GM23248 (cell line): ENCODE measurements around the gene DHRS7B. TPM values are rescaled to one million over a fixed set of nuclear protein-coding genes. Genes with fewer than 3 reads are reported as not detected.

Experiments used
- DNase-seq: peaks from one replicate; pipeline ENCODE4 v3.0.0-alpha.2; 2015
- H2AFZ ChIP-seq: fragments of 200-600 bp; sonication (generic); 2 replicates; pipeline ENCODE4 v1.6.1; 2016; ENCODE audit warnings: antibody characterized with exemption
- H3F3A ChIP-seq: fragments of 200-600 bp; sonication (generic); 2 replicates; pipeline ENCODE4 v1.6.1; 2016; ENCODE audit warnings: mild to moderate bottlenecking, antibody characterized with exemption, mixed run types; ENCODE audit not compliant: insufficient read depth
- H3K27ac ChIP-seq: fragments of 200-600 bp; sonication (generic); 2 replicates; pipeline ENCODE4 v1.5.1; 2016; ENCODE audit warnings: mild to moderate bottlenecking
- H3K27me3 ChIP-seq: fragments of 200-600 bp; sonication (generic); replicated peaks from 2 replicates; pipeline ENCODE4 v1.6.1; 2016; ENCODE audit warnings: mild to moderate bottlenecking; ENCODE audit not compliant: insufficient read depth
- H3K36me3 ChIP-seq: fragments of 200-600 bp; sonication (generic); 2 replicates; pipeline ENCODE4 v1.6.1; 2016; ENCODE audit warnings: low read depth, mild to moderate bottlenecking
- H3K4me1 ChIP-seq: fragments of 200-600 bp; sonication (generic); 2 replicates; pipeline ENCODE4 v1.6.1; 2016; ENCODE audit warnings: mild to moderate bottlenecking; ENCODE audit not compliant: insufficient read depth
- H3K4me2 ChIP-seq: fragments of 200-600 bp; sonication (generic); one replicate; pipeline ENCODE4 v1.6.1; 2016; ENCODE audit warnings: mild to moderate bottlenecking; ENCODE audit not compliant: unreplicated experiment
- H3K4me3 ChIP-seq: fragments of 200-600 bp; sonication (generic); 2 replicates; pipeline ENCODE4 v1.5.1; 2016; ENCODE audit warnings: mild to moderate bottlenecking
- H3K79me2 ChIP-seq: fragments of 200-600 bp; sonication (generic); 2 replicates; pipeline ENCODE4 v1.6.1; 2016; ENCODE audit warnings: mild to moderate bottlenecking; ENCODE audit not compliant: insufficient read depth
- H3K9ac ChIP-seq: fragments of 200-600 bp; sonication (generic); 2 replicates; pipeline ENCODE4 v1.6.1; 2016; ENCODE audit warnings: mild to moderate bottlenecking
- H3K9me2 ChIP-seq: fragments of 200-600 bp; sonication (generic); 2 replicates; pipeline ENCODE4 v1.6.1; 2016; ENCODE audit warnings: mixed run types, mild to moderate bottlenecking, moderate library complexity; ENCODE audit not compliant: insufficient read depth
- H3K9me3 ChIP-seq: fragments of 200-600 bp; sonication (generic); one replicate; pipeline ENCODE4 v1.6.1; 2017; ENCODE audit warnings: low read depth
- H4K20me1 ChIP-seq: fragments of 200-600 bp; sonication (generic); 2 replicates; pipeline ENCODE4 v1.6.0; 2016; ENCODE audit not compliant: insufficient read depth
- EZH2 ChIP-seq: fragments of 200-600 bp; sonication (generic); IDR thresholded peaks from 2 replicates; pipeline ENCODE4 v1.6.1; 2018; ENCODE audit warnings: antibody characterized with exemption, mild to moderate bottlenecking; ENCODE audit not compliant: insufficient read depth, poor library complexity, severe bottlenecking
- EZH2phosphoT487 ChIP-seq: fragments of 200-600 bp; sonication (generic); IDR thresholded peaks from 2 replicates; pipeline ENCODE4 v1.6.1; 2018; ENCODE audit warnings: antibody characterized with exemption, moderate library complexity, mild to moderate bottlenecking, low read depth; ENCODE audit not compliant: insufficient read depth
- WGBS, 2 experiments: methylation state at CpG; one replicate each; pipeline ENCODE4 v1.1.6; 2015 to 2017; ENCODE audit warnings: low lambda C conversion rate in 2 of 2, low coverage in 1 of 2; ENCODE audit errors: missing lambda C conversion rate in 2 of 2; 5-methylcytosine and 5-hydroxymethylcytosine counted together
- in situ Hi-C: fragments of 300-500 bp; cut with MboI; formaldehyde crosslinking; loops from 2 replicates; pipeline ENCODE4 v1.15.0; 2020
- polyA plus RNA-seq: library from polyadenylated mRNA; unstranded; fragments of >200 nt; fragmentation: Nextera tagmentation; extraction: Ambion mirVana; gene quantifications from 2 replicates; pipeline ENCODE4 v1.2.1, GENCODE V29; 2016
- total RNA-seq: library from RNA; depleted of rRNA; stranded (reverse); fragments of >200 nt; shearing (Covaris generic); gene quantifications from 2 replicates; pipeline ENCODE4 v1.2.3, GENCODE V29; 2014; rRNA removed

DHRS7B gene
- total RNA-seq = 34.7 and 34.8 TPM in 2 replicates
- polyA plus RNA-seq = 36.9 and 37.3 TPM in 2 replicates

DNA sequence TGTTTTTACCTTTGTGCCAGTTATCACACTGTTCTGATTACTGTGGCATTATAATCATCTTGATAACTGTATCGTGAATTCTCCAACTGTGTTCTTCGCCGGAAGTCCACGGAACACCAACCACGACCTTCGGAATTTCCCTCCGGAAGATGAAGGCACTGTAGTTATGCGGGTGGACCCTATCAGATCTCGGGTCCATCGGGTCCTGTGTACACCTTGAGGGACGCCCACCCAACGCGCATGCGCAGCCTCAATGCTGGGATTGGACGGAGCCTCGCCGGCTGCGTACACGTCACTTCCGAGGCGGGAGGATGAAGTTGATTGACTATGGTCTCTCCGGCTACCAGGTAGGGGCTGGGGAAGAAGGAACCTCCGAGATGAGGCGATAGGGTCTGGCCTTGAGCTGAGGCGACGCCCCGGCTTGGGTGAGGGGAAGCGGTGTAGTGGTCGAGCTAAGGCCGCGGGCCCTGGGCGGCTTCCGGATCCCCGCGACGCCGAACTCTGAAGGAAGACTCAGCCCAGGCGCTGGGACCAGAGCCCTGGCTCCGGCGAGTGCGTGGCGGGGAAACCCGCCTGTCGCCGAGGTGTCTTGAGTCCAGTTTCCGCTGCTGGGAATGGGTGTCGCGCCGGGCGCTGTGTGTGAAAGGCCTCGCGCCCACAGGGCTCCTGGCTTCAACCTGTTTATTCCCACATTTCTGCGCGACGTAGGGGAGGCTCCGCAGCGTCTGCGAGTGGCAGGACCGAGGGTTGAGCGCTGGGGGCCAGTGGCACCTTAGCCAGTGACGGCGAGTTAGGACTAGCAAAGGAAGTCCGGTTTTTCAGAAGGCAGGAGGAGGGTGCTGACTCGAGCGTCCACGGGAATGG is at the start of gene DHRS7B:
TSS of gene DHRS7B (plus strand) at position 320 of the 864 bp plus-strand sequence. CDS start at position 328, 8 bp downstream.
- H2AFZ ChIP-seq = peak within 1 kb of the TSS; percentile 99
- no peak for TF ChIP-seq EZH2
- TF ChIP-seq EZH2phosphoT487 = no peak
- no peaks in the 10 kb centered on the region for H4K20me1 ChIP-seq
- no peaks in the 10 kb centered on the region for H3K27me3 ChIP-seq
- WGBS, 2 experiments = 1% methylated on average over 63 to 65 of the region's 66 CpGs
- H3K4me2 ChIP-seq = peak within 1 kb of the TSS; percentile 92
- H3K4me1 ChIP-seq = peaks cover 3% of the 10 kb centered on the region; the same call in 1 of the 2 replicates
- no peaks in the 10 kb centered on the region for H3F3A ChIP-seq
- no peaks in the 10 kb centered on the region for H3K36me3 ChIP-seq
- in situ Hi-C loops = loop anchor here (10.0 kb wide), 1 partner anchor 138 kb away; no protein-coding TSS in a partner anchor
- H3K9me3 ChIP-seq = no peaks in the 10 kb centered on the region
- peak within 1 kb of the TSS; percentile 94 for H3K4me3 ChIP-seq
- peak within 1 kb of the TSS; percentile 88 for H3K27ac ChIP-seq
- no peaks in the 10 kb centered on the region for H3K9me2 ChIP-seq
- DNase-seq = peak; percentile 96
- H3K79me2 ChIP-seq = peaks cover 43% of the 10 kb centered on the region
- peak within 1 kb of the TSS; percentile 90 for H3K9ac ChIP-seq

- no peak overlapping the region for H2AFZ ChIP-seq
- H3K9me3 ChIP-seq = no peaks in the 10 kb centered on the region
- H3K27ac ChIP-seq = no peak overlapping the region
- H3F3A ChIP-seq = peaks cover 5% of the 10 kb centered on the region; the same call in 1 of the 2 replicates
- in situ Hi-C loops = loop anchor here (25.0 kb wide), 1 partner anchor 110 kb away; no protein-coding TSS in a partner anchor
- H3K9ac ChIP-seq = no peak overlapping the region
- no peaks in the 10 kb centered on the region for H3K79me2 ChIP-seq
- TF ChIP-seq EZH2phosphoT487 (no peak), EZH2 (no peak)
- H3K4me3 ChIP-seq = no peak overlapping the region
- H3K36me3 ChIP-seq = no peaks in the 10 kb centered on the region
- no peaks in the 10 kb centered on the region for H3K27me3 ChIP-seq
- no peak for DNase-seq
- H3K4me1 ChIP-seq = peaks cover 9% of the 10 kb centered on the region; the same call in 1 of the 2 replicates
- H3K9me2 ChIP-seq = no peaks in the 10 kb centered on the region
- WGBS, 2 experiments = 43 to 47% methylated on average over 2 of the region's 2 CpGs
- H3K4me2 ChIP-seq = no peak overlapping the region
- H4K20me1 ChIP-seq = no peaks in the 10 kb centered on the region
Observed at GRCh38 chr17:21077281-21077680, 49.5 kb upstream of the DHRS7B start.

GRCh38 chr17:21078016-21078780 is 48.6 kb upstream of the DHRS7B start:
- TF ChIP-seq EZH2phosphoT487 = no peak
- TF ChIP-seq EZH2 = no peak
- Histone ChIP-seq H3F3A (peaks cover 5% of the 10 kb centered on the region; the same call in 1 of the 2 replicates), H3K4me3 (no peak overlapping the region), H3K27me3 (no peaks in the 10 kb centered on the region), H3K4me2 (no peak overlapping the region), H3K79me2 (no peaks in the 10 kb centered on the region), H2AFZ (no peak overlapping the region), H3K27ac (no peak overlapping the region), H3K36me3 (no peaks in the 10 kb centered on the region), H3K9me3 (no peaks in the 10 kb centered on the region), H3K9me2 (no peaks in the 10 kb centered on the region), H4K20me1 (no peaks in the 10 kb centered on the region), H3K9ac (no peak overlapping the region), H3K4me1 (peaks cover 9% of the 10 kb centered on the region; the same call in 1 of the 2 replicates)
- DNase-seq = no peak
- WGBS, 2 experiments = 79 to 81% methylated on average over 11 of the region's 11 CpGs
- in situ Hi-C loops = loop anchor here (25.0 kb wide), 1 partner anchor 109 kb away; no protein-coding TSS in a partner anchor

DNA sequence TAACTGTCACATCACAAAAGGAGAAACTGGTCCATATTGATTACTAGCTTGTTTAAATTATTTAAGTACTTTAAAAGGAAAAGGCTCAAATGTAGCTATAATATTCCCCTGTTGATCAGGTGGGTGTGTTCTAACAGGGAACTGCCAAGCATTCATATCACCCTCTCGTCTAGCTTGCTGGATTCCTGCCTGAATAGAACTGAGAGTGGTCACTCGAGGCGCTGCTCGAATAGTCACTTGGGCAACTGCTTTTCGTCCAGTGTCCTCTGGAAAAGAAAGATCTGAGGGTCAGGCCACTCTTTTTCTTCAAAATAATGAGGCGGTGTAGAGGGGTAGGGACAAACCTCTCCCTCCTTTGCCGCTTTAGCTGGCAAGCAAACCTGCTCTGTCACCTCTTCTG is 47.6 kb upstream of the DHRS7B start:
- H3K27me3 ChIP-seq = no peaks in the 10 kb centered on the region
- no peaks in the 10 kb centered on the region for H4K20me1 ChIP-seq
- H3K4me1 ChIP-seq = peaks cover 9% of the 10 kb centered on the region; the same call in 1 of the 2 replicates
- in situ Hi-C loops = loop anchor here (25.0 kb wide), 1 partner anchor 108 kb away; no protein-coding TSS in a partner anchor
- TF ChIP-seq EZH2 (no peak), EZH2phosphoT487 (no peak)
- 66 to 72% methylated on average over 7 of the region's 7 CpGs for WGBS, 2 experiments
- no peak overlapping the region for H3K9ac ChIP-seq
- H3K4me3 ChIP-seq = no peak overlapping the region
- no peaks in the 10 kb centered on the region for H3K36me3 ChIP-seq
- no peaks in the 10 kb centered on the region for H3K9me3 ChIP-seq
- H2AFZ ChIP-seq = no peak overlapping the region
- no peaks in the 10 kb centered on the region for H3K9me2 ChIP-seq
- DNase-seq = no peak
- no peak overlapping the region for H3K27ac ChIP-seq
- no peaks in the 10 kb centered on the region for H3K79me2 ChIP-seq
- H3K4me2 ChIP-seq = no peak overlapping the region
- peaks cover 5% of the 10 kb centered on the region; the same call in 1 of the 2 replicates for H3F3A ChIP-seq
